HG03565 (cell line): ENCODE results near the gene ULK2.
"Not testable (repeated sequence)": the region's sequence is repeated elsewhere in the genome, so short reads cannot be mapped to it uniquely, and the experiment has no call there.

Source experiments
- ATAC-seq: cut with Tn5 transposase; IDR thresholded peaks from one replicate; pipeline ENCODE4 v1.9.1; 2021; ENCODE audit warnings: mild to moderate bottlenecking, moderate library complexity; ENCODE audit not compliant: unreplicated experiment

ULK2 gene

DNA sequence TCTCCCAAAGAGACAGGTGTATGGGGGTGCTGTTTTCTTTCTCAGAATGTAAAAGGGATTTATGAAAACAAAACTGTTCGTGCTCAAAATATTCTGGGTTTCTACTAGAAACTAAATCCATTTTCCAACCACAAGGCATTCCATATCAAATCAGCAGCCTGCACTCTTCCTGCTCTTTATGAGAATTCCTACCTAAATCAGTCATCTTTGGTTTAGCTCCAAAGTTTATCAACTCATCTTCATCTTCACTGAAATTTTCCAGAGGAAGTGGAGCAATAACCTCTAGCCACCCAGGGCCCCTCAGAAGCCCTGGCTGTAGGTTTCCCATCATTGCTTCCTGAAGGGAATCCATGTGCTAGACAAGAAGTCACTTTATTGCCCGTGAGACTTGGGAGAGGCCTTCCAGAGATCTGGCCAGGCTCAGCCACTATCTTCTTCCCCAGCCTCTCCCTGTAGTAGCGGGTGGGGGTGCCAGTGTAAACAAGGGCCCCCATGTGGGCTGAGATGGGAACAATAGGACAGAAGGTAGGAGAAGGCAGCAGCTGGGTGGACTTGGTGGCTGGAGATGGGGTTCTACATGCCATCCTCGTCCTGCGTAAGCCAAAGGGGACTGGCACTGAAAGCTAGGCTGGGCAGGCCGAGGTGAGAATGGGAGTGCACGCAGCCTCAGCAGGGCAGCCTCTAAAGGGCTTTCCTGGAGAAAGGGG, 97.6 kb downstream of the ULK2 start:
- ATAC-seq = no peak

DNA sequence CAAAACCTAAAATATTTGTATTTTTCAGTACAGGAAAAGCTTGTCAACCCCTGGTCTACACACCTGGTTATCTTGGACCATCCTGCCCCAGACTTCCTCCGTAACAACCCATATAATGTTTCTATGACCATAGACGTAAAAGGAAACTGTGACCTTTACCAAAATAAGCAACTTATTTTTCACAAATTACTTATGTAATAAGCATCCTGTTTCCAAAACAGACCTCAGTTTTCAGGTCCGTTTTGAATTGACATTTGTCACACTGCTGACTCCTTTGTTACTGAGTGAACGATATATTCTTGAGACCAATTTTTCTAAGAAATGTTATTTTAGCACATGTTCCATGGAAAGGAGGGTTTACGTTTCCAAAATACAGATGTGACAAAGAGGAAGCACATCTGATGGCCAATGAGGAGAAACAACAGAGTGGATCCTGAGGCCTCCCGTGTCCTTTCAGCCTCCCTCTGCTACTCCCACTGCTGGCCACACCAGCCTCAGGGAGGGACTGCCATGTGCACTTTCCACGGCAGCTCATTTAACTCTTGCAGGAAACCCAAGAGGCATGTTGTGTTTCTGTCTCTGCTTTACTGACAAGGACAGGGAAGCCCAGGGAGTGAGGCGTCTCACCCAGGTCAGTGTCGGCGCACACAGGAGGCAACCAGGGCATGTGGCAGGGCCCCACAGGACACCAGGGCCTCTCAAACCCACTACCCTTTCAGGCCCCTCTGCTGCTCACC, 99.5 kb downstream of the ULK2 start:
- ATAC-seq = no peak

DNA sequence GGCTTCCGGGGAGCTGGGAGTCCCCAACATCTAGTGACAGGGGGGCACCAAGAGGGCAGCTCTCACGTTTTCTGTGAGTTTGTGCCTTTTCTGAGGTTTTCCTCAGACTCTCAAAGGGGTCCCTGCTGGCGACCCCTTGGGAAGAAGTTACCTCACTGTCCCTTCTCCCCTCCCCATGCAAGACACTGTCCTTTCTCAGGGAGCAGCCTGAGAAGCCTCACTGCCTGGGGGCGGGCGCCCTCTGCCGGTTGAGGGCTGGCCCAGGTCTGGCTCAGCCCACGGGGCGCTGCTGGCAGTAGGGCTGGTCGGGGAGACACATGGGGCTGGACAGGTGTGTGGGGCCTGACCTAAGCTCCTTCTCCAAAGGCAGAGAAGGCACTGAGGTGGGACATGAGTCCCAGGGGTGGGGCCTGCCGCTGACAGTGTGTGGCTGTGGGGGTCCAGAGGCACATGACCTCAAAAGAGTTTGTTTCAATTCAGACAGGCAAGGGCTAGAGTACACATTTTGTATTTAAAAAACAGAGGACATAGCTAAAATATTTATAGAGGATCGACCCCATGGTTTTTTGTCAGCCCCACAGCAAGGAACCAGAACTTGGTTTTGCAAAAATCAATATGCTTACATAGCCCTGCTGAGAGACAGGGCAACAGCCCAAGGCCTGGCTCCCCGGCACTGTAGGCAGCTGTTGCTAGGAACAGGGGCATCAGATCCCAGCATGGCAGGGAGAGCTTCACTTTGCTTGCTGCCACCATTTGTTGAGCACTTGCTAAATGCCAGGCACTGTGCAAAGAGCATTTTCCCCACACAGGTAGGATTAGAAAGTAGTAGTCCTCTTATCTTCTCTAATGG, 101.1 kb downstream of the ULK2 start:
- ATAC-seq = peak; percentile 60

- ATAC-seq = no peak
Observed at GRCh38 chr17:19766016-19766415, 101.7 kb downstream of the ULK2 start.

- not testable (repeated sequence) for ATAC-seq
Observed at GRCh38 chr17:19763991-19764390, 103.7 kb downstream of the ULK2 start.

DNA sequence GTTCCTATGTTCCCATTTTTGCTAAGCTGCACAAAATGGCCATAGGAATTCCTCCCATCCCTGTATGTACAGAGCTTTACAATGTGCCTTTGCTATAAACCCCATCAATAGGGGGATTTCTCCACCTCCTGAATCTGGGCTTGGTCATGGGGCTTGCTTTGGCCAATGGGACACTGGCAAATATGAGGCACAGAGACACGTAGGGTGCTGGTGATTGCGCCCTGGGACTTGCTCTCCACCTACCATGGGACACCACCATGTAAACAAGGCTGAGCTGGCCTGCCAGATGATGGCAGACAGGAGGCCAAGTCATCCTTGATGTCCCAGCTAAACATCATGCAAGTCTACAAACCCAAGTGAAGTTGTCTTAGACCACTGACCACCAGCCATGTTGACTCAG, 104.3 kb downstream of the ULK2 start:
- no peak for ATAC-seq

DNA sequence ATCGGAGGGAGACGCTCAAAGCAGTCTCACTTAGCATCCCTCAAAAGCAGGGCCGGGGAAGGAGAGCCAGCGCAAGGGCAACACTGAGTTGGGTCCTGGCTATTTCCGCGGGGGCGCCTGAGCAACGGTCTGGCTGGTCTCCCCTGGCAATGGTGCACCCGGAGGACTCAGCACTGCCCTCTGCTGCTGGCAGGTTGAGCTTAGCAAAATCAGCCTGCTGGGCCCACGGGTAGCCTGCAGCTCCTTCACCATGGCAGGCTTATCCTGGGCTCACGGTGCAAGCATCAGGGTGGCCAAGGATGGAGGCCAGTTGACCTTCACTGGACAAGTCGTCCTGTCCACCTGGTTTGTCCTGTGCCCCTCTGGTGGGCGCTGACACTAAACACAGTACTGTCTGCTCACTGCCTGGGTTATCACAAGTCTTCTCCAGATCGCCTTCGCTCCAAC, 105.2 kb downstream of the ULK2 start:
- ATAC-seq = no peak

DNA sequence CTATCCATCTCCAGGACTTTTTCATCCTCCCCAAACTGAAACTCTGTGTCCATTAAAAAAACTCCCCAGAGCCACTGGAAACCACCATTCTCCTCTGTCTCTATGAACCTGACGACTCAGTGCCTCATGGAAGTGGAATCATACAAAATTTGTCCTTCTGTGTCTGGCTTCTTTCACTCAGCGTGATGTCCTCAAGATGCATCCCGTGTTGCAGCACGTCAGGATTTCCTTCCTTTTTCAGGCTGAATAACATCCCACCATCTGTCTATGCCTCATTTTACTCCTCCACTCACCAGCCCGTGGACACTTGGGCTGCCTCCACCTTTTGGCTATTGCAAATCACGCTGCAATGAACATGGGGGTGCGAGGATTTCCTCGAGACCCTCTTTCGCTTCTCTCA, 107.0 kb downstream of the ULK2 start:
- no peak for ATAC-seq

GRCh38 chr17:19759568-19760549, 107.9 kb downstream of the ULK2 start:
- ATAC-seq = no peak

GRCh38 chr17:19757536-19758180, 110.1 kb downstream of the ULK2 start:
- no peak for ATAC-seq

DNA sequence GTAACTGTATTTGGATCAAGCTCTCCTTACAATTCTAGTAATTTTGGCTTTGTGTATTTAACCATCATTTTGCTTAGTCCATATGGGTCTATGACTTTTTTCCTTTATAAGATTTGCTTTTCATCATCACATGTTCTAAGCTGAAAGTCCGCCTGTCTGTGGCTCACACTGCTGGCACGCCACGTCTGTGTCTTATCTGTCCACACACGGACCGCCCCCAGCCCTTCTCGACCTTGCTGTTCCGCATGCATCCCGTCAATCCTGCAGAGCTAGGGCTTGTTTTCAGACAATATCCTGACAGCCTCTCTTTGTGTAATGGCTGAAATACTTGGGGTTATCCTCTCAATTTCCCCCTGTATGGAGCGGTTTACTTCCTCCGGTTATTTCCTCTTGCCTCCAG, 111.2 kb downstream of the ULK2 start:
- ATAC-seq = no peak

DNA sequence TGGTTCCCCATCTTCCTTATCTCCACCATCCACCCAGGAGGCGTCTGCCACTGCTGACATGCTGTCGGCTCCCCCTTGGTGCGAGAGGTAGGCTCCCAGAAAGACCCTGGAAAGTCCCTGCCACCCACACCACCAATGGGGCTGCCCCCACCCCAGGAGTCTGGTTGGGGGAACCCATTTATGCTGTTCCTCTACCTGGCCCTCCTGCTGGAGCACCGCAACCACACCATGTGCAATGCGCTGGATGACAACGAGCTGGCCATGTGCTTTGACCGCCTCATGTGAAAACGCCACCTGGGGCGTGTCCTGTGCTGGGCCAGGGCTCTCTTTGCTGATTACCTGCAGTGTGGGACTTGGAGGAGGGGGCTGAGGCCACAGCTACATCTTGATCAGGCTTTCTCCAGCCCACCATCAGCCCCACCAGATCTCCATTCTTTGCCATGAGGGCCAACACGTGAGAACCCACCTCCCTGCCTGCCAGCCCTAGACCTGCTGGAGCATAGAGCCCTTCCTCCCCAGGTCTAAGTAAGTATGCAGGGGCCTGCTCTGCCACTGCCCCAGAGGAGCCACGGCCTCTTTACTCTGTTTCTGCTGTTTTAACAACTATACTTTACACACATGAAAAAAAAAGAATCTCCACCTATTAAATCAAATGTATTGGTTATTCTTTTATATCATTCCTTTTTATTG, 111.8 kb downstream of the ULK2 start:
- no peak for ATAC-seq

DNA sequence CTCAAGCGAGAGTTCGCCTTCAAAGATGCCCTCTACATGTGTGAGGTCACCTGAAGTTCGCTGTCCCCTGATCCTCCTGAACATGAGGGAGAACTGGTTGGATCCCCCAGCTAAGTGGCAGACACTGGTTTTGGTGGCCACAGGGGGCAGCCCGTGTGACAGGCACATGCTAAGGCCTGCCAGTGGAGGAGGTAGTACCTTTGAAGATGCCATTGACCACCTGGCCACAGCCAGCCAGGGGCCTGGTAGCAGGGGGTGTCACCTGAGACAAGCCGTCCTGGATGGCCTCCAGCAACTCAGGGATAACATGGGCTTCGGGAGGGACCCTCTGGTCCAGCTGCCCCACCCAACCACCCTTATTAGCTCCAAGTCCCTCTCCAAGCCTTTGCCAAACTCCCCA, 112.3 kb downstream of the ULK2 start:
- ATAC-seq = no peak

DNA sequence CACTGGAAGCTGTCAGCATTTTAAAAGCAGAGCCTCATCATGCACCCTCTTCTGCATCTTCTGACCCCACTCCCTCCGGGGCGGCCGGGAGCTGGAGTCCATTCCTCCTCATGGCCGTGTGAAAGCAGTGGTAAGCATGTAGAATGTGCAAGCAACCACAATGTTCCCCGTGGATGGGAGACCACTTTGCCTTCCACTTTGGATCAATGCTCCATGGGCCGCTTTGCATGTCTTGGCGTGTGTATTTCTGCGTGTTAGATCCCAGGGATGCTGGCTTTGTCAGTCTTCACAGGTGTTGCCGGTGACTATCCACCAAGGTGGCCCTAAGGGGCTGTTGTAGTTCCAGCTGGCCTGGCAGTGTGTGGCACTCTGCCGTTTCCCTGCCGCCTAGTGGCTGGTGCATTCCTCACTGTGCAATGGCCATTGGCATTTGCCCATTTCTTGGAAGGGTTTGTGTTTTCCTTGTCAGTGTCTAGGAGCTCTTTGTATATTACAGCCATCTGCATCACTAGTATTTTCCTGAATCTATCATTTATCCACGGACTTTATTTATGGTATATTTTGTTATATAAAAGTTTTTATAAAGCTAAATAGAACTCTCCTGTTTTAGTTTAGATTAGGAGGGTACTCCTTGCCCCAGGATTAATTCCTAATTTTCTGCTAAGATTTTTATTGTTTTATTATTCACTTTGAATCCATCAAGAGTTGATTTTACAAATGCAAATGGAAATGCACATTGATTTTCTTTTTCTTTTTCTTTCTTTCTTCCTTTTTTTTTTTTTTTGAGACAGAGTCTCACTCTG, 113.9 kb downstream of the ULK2 start:
- no peak for ATAC-seq

GRCh38 chr17:19753051-19753509, 114.7 kb downstream of the ULK2 start:
- no peak for ATAC-seq

- no peak for ATAC-seq
Observed at GRCh38 chr17:19752216-19753050, 115.3 kb downstream of the ULK2 start.

- no peak for ATAC-seq
Observed at GRCh38 chr17:19750835-19751234, 116.9 kb downstream of the ULK2 start.
